Measurements from ENCODE around the gene ABR.

The ABR gene

GRCh38 chr17:1145311-1145986 lies 34.3 kb downstream of the ABR start:
- no peak for TF ChIP-seq CTCF (IDR thresholded peaks at IDR 0.05; ENCODE audit: borderline replicate concordance, insufficient read depth, low read depth, low read length)
- no peak overlapping the region for H3K4me3 ChIP-seq (ENCODE audit: low read depth, low read length)

GRCh38 chr17:1144162-1144561 lies 35.6 kb downstream of the ABR start:
- H3K4me3 ChIP-seq (ENCODE audit: low read depth, low read length): no peak overlapping the region
- no peak for TF ChIP-seq CTCF (IDR thresholded peaks at IDR 0.05; ENCODE audit: borderline replicate concordance, insufficient read depth, low read depth, low read length)

- no peak for TF ChIP-seq CTCF (IDR thresholded peaks at IDR 0.05; ENCODE audit: borderline replicate concordance, insufficient read depth, low read depth, low read length)
- H3K4me3 ChIP-seq (ENCODE audit: low read depth, low read length): no peak overlapping the region
These were observed 36.2 kb downstream of the ABR start for GRCh38 chr17:1143573-1143972.

GRCh38 chr17:1142561-1142971 lies 37.2 kb downstream of the ABR start:
- H3K4me3 ChIP-seq (ENCODE audit: low read depth, low read length): no peak overlapping the region
- no peak for TF ChIP-seq CTCF (IDR thresholded peaks at IDR 0.05; ENCODE audit: borderline replicate concordance, insufficient read depth, low read depth, low read length)

- TF ChIP-seq CTCF (IDR thresholded peaks at IDR 0.05; ENCODE audit: borderline replicate concordance, insufficient read depth, low read depth, low read length): no peak
- H3K4me3 ChIP-seq (ENCODE audit: low read depth, low read length): no peak overlapping the region
These were observed 42.3 kb downstream of the ABR start for GRCh38 chr17:1137465-1137894.

GRCh38 chr17:1136748-1137147 lies 43.0 kb downstream of the ABR start:
- TF ChIP-seq CTCF (IDR thresholded peaks at IDR 0.05; ENCODE audit: borderline replicate concordance, insufficient read depth, low read depth, low read length): no peak
- no peak overlapping the region for H3K4me3 ChIP-seq (ENCODE audit: low read depth, low read length)

GRCh38 chr17:1134634-1135324 lies 45.0 kb downstream of the ABR start:
- TF ChIP-seq CTCF (IDR thresholded peaks at IDR 0.05; ENCODE audit: borderline replicate concordance, insufficient read depth, low read depth, low read length): no peak
- H3K4me3 ChIP-seq (ENCODE audit: low read depth, low read length): no peak overlapping the region

Measured in GM12875 (cell line).